Activated B cell treated with CpG ODN at 0.5 μM for 24 hours (primary cell): ENCODE measurements around the gene AARS2. TPM values are rescaled to one million over a fixed set of nuclear protein-coding genes. Genes with fewer than 3 reads are reported as not detected.
A peak's percentile ranks its signal among the peaks of the same experiment; 100 is the strongest.

Experiments used
- ATAC-seq: fragments of 200-7000 bp; cut with Tn5 transposase; one replicate; pipeline ENCODE4 v1.10.0; 2021; ENCODE audit warnings: low read depth, mild to moderate bottlenecking, moderate library complexity
- CTCF ChIA-PET: fragments of 350-600 bp; sonication (Branson Sonifier 250); formaldehyde crosslinking; loops from one replicate; lab custom pipeline; 2021; ENCODE audit warnings: antibody characterized with exemption; lab: Charles Lee
- POLR2A ChIA-PET: fragments of 350-600 bp; sonication (Branson Sonifier 250); formaldehyde crosslinking; loops from one replicate; lab custom pipeline; 2021; ENCODE audit warnings: antibody characterized with exemption; lab: Charles Lee
- DNase-seq: peaks from one replicate; pipeline ENCODE4 v3.0.0; 2022
- H3K27ac Mint-ChIP-seq: one replicate; pipeline ENCODE4 v1.8.0; 2020; ENCODE audit warnings: mixed read lengths
- H3K27me3 Mint-ChIP-seq: one replicate; pipeline ENCODE4 v1.8.0; 2021; ENCODE audit warnings: mixed read lengths
- H3K36me3 Mint-ChIP-seq: one replicate; pipeline ENCODE4 v1.8.0; 2021; ENCODE audit warnings: low read depth, mixed read lengths
- H3K4me1 Mint-ChIP-seq: one replicate; pipeline ENCODE4 v1.8.0; 2021; ENCODE audit warnings: mixed read lengths
- H3K4me3 Mint-ChIP-seq: one replicate; pipeline ENCODE4 v1.8.0; 2020; ENCODE audit warnings: mild to moderate bottlenecking, mixed read lengths
- H3K9me3 Mint-ChIP-seq: one replicate; pipeline ENCODE4 v1.8.0; 2020; ENCODE audit warnings: mixed read lengths
- intact Hi-C: fragments of 100-400 bp; cut with micrococcal nuclease; formaldehyde crosslinking; loops from one replicate; pipeline ENCODE4 v1.15.1; 2024
- total RNA-seq: library from RNA; stranded (reverse); gene quantifications from 2 replicates; pipeline ENCODE4 v1.2.3, GENCODE V29; 2022
- TF ChIP-seq, protein P1 (sequence below): fragments of 200-600 bp; IDR thresholded peaks from one replicate; pipeline ENCODE4 v1.8.0; 2022; ENCODE audit warnings: antibody characterized with exemption, mild to moderate bottlenecking

Gene AARS2
- total RNA-seq, 1 donor from 2014 or later, result 22.4 TPM

DNA sequence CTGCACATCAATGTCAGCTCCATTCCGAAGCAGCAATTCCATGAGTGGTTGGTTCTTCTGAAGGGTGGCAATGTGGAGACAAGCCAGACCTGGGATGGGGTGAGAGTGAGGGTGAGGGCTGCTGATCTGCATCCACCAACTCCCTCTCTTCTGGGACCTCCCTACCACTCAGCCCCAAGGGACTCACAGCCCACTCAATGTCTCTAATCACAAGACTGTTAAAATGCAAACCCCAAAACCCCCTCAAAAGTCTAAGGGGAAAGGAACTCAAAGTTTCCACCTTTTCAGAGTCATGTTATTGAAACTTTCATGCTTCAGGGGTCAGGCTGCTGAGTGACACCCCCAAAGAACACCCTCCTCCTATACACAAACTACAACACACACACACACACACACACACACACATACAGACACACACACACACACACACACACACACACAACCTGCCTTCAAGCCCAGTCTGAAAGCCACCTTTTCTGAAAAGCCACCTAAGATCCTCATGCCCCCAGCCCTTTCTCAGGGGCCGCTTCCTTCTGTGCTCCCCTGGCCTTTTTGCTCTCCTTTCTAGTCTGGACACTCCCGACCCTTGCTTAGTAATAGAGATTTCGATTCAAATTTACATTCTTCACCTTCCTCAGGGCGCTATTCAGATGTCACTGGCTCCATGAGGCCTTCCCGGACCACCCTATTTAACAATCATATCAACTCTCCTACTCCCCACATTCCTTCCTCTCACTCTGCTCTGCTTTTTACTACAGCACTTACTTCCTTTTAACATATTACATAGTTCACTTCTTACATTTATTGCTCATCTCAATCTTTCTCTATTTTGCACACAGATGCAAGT lies 52.5 kb downstream of the AARS2 start:
- DNase-seq, result no peak
- TF ChIP-seq, protein P1, sequence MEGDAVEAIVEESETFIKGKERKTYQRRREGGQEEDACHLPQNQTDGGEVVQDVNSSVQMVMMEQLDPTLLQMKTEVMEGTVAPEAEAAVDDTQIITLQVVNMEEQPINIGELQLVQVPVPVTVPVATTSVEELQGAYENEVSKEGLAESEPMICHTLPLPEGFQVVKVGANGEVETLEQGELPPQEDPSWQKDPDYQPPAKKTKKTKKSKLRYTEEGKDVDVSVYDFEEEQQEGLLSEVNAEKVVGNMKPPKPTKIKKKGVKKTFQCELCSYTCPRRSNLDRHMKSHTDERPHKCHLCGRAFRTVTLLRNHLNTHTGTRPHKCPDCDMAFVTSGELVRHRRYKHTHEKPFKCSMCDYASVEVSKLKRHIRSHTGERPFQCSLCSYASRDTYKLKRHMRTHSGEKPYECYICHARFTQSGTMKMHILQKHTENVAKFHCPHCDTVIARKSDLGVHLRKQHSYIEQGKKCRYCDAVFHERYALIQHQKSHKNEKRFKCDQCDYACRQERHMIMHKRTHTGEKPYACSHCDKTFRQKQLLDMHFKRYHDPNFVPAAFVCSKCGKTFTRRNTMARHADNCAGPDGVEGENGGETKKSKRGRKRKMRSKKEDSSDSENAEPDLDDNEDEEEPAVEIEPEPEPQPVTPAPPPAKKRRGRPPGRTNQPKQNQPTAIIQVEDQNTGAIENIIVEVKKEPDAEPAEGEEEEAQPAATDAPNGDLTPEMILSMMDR, result no peak
- ChIA-PET CTCF (no interaction called here), POLR2A (interaction anchor here (1.5 to 13.7 kb wide), 2 partner anchors 15 to 23 kb away, joined by 4 to 549 read pairs; partner anchors contain the start of gene HSP90AB1)
- Mint-ChIP-seq H3K36me3 (peaks cover 83% of the 10 kb centered on the region), H3K27ac (peak overlapping the region; percentile 99), H3K4me1 (peaks cover 77% of the 10 kb centered on the region), H3K9me3 (no peaks in the 10 kb centered on the region), H3K27me3 (no peaks in the 10 kb centered on the region), H3K4me3 (peak overlapping the region; percentile 100)
- intact Hi-C loops, result loop anchor here (5.0 to 10.0 kb wide), 5 partner anchors 546 to 1696 kb away; partner anchors contain the start of genes GTPBP2, LRRC73, POLR1C and SRF
- peak; percentile 25 for ATAC-seq

DNA sequence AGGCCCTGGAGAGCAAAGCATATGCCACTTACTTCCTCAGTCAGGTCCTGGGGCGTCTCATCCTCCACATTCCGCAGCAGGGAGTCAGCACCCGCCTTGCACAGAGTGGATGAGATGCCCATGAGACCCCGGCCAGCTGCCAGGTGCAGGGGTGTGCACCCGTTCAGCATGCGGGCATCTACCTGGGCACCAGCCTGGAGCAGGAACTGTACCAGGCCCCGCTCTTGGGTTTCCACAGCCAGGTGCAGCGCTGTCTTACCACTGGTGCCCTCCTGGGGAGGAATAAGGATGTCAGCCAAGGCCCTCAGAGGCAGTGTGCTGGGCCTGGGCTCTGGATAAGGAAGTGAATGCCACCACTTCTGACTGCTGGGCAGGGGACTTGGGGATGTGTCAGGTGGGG lies 53.1 kb downstream of the AARS2 start:
- H3K4me1 Mint-ChIP-seq, result peaks cover 82% of the 10 kb centered on the region
- ChIA-PET CTCF (no interaction called here), POLR2A (interaction anchor here (13.7 kb wide), 1 partner anchor 15 kb away, joined by 549 read pairs; the partner anchor contains the start of gene HSP90AB1)
- no peaks in the 10 kb centered on the region for H3K9me3 Mint-ChIP-seq
- no peak for ATAC-seq
- intact Hi-C loops, result loop anchor here (5.0 to 10.0 kb wide), 5 partner anchors 545 to 1695 kb away; partner anchors contain the start of genes GTPBP2, LRRC73, POLR1C and SRF
- no peak for DNase-seq
- peak overlapping the region; percentile 99 for H3K27ac Mint-ChIP-seq
- TF ChIP-seq, protein P1, result no peak
- H3K36me3 Mint-ChIP-seq, result peaks cover 90% of the 10 kb centered on the region
- no peaks in the 10 kb centered on the region for H3K27me3 Mint-ChIP-seq
- peak overlapping the region; percentile 100 for H3K4me3 Mint-ChIP-seq

DNA sequence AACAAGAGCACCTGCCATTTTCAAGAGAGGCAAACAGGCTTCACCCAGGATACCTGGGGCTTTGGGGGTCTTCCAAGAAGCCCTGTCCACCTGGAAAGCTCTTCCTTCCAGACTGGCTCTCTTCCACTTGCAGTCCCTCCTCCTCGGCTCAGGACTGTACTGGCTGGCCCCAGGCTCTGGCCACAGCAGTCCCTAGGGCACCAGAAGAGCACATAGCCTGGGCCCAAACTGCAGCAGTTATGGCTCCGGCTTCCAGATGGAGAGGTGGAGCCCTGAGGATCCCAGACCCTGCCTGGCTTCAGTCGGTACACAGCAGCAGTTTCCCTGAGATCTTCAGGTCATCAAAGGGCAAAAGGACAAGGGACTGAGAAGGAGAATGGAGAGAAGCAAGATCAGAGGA lies 54.2 kb downstream of the AARS2 start:
- ChIA-PET CTCF (interaction anchor here (0.9 to 1.3 kb wide), 2 partner anchors 11 to 86 kb away, joined by 3 to 5 read pairs; partner anchors contain the start of gene HSP90AB1), POLR2A (interaction anchor here (13.7 kb wide), 1 partner anchor 13 kb away, joined by 549 read pairs; the partner anchor contains the start of gene HSP90AB1)
- no peaks in the 10 kb centered on the region for H3K27me3 Mint-ChIP-seq
- H3K9me3 Mint-ChIP-seq, result no peaks in the 10 kb centered on the region
- intact Hi-C loops, result no loop called here
- H3K27ac Mint-ChIP-seq, result peak overlapping the region; percentile 99
- TF ChIP-seq, protein P1, result no peak
- no peak for ATAC-seq
- DNase-seq, result no peak
- peak overlapping the region; percentile 84 for H3K4me3 Mint-ChIP-seq
- peaks cover 91% of the 10 kb centered on the region for H3K36me3 Mint-ChIP-seq
- H3K4me1 Mint-ChIP-seq, result peaks cover 90% of the 10 kb centered on the region

DNA sequence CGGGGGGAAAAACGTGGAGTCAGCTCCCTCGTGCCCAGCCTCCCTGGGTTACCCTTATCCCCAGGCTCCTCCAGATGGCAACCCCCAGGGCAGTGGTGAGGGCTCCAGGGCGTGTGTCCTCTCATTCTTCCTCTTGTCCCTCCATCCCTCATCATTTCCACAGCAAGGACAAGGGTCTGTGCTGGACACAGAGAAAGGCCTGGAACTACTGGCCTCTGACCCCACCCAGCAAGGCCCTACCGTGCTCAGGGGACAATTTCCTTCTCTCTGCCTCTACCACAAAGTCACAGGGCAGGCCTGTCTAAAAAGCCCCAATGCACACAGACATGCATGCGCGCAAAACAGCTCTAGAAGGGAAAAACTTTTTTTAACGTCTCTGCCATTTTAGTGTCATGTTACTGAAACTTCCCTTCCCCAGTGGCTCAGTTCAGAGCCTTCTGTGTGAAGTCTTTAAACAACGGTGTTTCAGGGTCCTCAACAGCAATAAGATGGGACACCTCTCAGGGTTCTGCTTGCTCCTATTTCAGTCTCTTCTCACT lies 54.8 kb downstream of the AARS2 start:
- ChIA-PET CTCF (interaction anchor here (0.9 to 1.5 kb wide), 3 partner anchors 11 to 85 kb away, joined by 3 to 5 read pairs (median 3); partner anchors contain the start of gene HSP90AB1), POLR2A (interaction anchor here (13.7 kb wide), 1 partner anchor 13 kb away, joined by 549 read pairs; the partner anchor contains the start of gene HSP90AB1)
- TF ChIP-seq, protein P1, result no peak
- DNase-seq (no peak), ATAC-seq (peak; percentile 5)
- intact Hi-C loops, result no loop called here
- H3K4me1 Mint-ChIP-seq, result peaks cover 91% of the 10 kb centered on the region
- H3K27ac Mint-ChIP-seq, result peak overlapping the region; percentile 99
- peak overlapping the region; percentile 84 for H3K4me3 Mint-ChIP-seq
- no peaks in the 10 kb centered on the region for H3K27me3 Mint-ChIP-seq
- no peaks in the 10 kb centered on the region for H3K9me3 Mint-ChIP-seq
- peaks cover 91% of the 10 kb centered on the region for H3K36me3 Mint-ChIP-seq
